Upper lobe of right lung (tissue), 1 donor: Measurements from ENCODE around the gene ABCC6. TPM values are rescaled to one million over a fixed set of nuclear protein-coding genes. Genes with fewer than 3 reads are reported as not detected.

Source experiments
- ATAC-seq: fragments of 200-7000 bp; cut with Tn5 transposase; one replicate; pipeline ENCODE4 v1.9.1; 2020; ENCODE audit warnings: mild to moderate bottlenecking, moderate library complexity
- DNase-seq: peaks from one replicate; pipeline ENCODE4 v3.0.0-alpha.2; 2020
- H3K27ac ChIP-seq: fragments of 200-600 bp; one replicate; pipeline ENCODE4 v1.8.0; 2022
- H3K27me3 ChIP-seq: fragments of 200-600 bp; one replicate; pipeline ENCODE4 v1.8.0; 2022; ENCODE audit warnings: mild to moderate bottlenecking
- H3K36me3 ChIP-seq: fragments of 200-600 bp; one replicate; pipeline ENCODE4 v1.8.0; 2022
- H3K4me1 ChIP-seq: fragments of 200-600 bp; one replicate; pipeline ENCODE4 v1.8.0; 2022
- H3K4me3 ChIP-seq: fragments of 200-600 bp; one replicate; pipeline ENCODE4 v1.8.0; 2022; ENCODE audit warnings: mild to moderate bottlenecking
- H3K9me3 ChIP-seq: fragments of 200-600 bp; one replicate; pipeline ENCODE4 v1.8.0; 2022
- intact Hi-C: fragments of 100-400 bp; cut with DNase I; formaldehyde crosslinking; loops from one replicate; pipeline ENCODE4 v1.11.0; 2022
- total RNA-seq: library from RNA; stranded (reverse); fragmentation: NEBNext Ultra II Directional; extraction: Animal tissue kit (Norgen Biotek cat#: 25700); gene quantifications from one replicate; pipeline ENCODE4 v1.2.1, GENCODE V29; 2021
- TF ChIP-seq, protein P1 (sequence below): fragments of 200-600 bp; IDR thresholded peaks from one replicate; pipeline ENCODE4 v1.8.0; 2022; ENCODE audit warnings: antibody characterized with exemption
- donor health status: DM: no; HTN: yes; CAD: no; lungs with severe emphysema.

ABCC6 gene
- total RNA-seq, 1 donor from 2014 or later = 42.5 TPM

DNA sequence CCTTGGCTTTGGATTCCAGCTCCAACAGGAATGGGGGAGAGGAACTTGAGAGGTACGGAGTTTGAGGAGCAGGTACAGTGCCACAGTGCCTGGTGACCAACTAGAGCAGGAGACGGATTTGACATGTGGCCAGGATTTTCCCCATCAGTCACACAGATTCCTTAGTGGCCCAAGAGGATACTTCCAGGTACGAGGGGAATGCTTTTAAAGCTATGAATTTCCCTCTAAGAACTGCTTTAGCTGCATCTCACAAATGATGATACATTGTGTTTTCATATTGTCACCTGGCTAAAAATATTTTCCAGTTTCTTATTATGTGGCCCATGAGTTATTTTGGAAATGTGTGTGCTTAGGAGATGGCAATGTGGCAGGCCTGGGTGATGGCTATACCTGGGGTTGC, 98.3 kb downstream of the ABCC6 start:
- Histone ChIP-seq H3K4me1 (peaks cover 2% of the 10 kb centered on the region), H3K27ac (no peak overlapping the region), H3K27me3 (no peaks in the 10 kb centered on the region), H3K4me3 (no peak overlapping the region), H3K9me3 (peaks cover 9% of the 10 kb centered on the region), H3K36me3 (peaks cover 37% of the 10 kb centered on the region)
- intact Hi-C loops = no loop called here
- TF ChIP-seq, protein P1, sequence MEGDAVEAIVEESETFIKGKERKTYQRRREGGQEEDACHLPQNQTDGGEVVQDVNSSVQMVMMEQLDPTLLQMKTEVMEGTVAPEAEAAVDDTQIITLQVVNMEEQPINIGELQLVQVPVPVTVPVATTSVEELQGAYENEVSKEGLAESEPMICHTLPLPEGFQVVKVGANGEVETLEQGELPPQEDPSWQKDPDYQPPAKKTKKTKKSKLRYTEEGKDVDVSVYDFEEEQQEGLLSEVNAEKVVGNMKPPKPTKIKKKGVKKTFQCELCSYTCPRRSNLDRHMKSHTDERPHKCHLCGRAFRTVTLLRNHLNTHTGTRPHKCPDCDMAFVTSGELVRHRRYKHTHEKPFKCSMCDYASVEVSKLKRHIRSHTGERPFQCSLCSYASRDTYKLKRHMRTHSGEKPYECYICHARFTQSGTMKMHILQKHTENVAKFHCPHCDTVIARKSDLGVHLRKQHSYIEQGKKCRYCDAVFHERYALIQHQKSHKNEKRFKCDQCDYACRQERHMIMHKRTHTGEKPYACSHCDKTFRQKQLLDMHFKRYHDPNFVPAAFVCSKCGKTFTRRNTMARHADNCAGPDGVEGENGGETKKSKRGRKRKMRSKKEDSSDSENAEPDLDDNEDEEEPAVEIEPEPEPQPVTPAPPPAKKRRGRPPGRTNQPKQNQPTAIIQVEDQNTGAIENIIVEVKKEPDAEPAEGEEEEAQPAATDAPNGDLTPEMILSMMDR = no peak
- no peak for ATAC-seq
- no peak for DNase-seq

DNA sequence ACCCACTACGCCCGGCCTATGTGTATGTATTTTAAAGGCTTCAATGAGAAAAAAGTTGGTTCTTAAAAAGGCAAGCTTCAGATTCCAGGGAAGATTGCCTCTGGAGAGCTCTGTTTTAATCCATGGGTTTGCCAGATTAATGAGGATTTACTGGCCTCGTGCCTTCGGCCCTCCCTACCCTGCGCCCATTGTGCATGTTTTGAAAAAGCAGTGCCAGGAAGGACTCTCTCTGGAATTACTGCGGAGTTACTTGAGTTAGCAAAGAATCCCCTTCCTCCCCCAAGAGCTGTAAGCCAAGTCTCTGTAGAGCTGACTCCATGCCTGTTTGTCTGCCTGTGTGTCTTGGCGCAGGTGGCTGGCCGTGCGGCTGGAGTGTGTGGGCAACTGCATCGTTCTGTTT, 98.9 kb downstream of the ABCC6 start:
- ATAC-seq (no peak), DNase-seq (no peak)
- Histone ChIP-seq H3K36me3 (peaks cover 32% of the 10 kb centered on the region), H3K4me1 (peaks cover 6% of the 10 kb centered on the region), H3K27ac (no peak overlapping the region), H3K4me3 (no peak overlapping the region), H3K27me3 (no peaks in the 10 kb centered on the region), H3K9me3 (peaks cover 9% of the 10 kb centered on the region)
- intact Hi-C loops = no loop called here
- TF ChIP-seq, protein P1 = no peak

DNA sequence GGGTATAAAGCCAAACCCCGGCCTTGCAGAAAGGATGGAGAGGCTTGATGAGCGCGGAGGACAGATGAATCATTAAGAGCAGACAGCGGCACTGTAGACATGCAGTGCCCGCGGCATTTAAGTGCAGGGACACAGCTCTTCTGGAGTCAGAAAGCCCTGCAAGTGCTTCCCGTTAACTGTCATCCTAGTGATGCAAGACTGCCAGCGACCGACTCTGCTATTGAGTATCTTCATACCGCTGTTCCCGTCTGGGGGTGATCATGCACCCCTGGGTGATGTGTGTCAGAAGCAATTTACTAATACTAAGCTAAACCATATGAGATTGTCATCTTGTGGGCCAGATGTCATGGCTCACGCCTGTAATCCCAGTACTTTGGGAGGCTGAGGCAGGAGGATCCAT, 101.0 kb downstream of the ABCC6 start:
- TF ChIP-seq, protein P1 = no peak
- H3K36me3 ChIP-seq = peaks cover 27% of the 10 kb centered on the region

DNA sequence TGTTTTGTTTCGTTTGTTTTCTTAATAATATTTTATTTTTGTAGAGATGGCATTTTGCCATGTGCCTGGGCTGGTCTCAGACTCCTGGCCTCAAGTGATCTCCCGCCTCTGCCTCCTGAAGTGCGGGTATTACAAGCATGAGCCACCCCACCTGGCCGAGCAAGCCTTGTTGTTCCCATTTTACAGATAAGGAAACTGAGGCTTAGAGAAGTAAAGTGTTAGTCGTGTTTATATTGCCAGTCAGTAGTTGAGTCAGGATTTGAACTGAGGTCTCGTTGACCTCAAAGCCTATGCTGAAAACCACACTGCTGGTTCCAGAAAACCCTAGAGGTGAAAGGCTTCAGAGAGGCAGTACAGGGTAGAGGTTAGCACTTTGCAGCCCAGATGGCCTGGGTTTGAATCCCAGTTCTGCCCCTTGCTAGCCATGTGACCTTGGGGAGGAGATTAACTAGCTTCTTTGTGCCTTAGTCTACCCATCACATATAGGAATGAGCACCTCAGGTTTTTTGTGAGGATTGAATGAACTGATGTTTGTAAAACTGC, 102.0 kb downstream of the ABCC6 start:
- ATAC-seq (no peak), DNase-seq (no peak)
- intact Hi-C loops = no loop called here
- no peaks in the 10 kb centered on the region for H3K27me3 ChIP-seq
- TF ChIP-seq, protein P1 = no peak
- peaks cover 38% of the 10 kb centered on the region for H3K36me3 ChIP-seq
- H3K4me1 ChIP-seq = peaks cover 6% of the 10 kb centered on the region
- H3K9me3 ChIP-seq = peaks cover 9% of the 10 kb centered on the region
- H3K27ac ChIP-seq = peak overlapping the region; percentile 17
- no peak overlapping the region for H3K4me3 ChIP-seq

More for the DNA sequence above, 101.0 kb downstream of the ABCC6 start:
- no peaks in the 10 kb centered on the region for H3K27me3 ChIP-seq
- ATAC-seq (no peak), DNase-seq (no peak)
- intact Hi-C loops = no loop called here
- H3K9me3 ChIP-seq = peaks cover 9% of the 10 kb centered on the region
- H3K4me1 ChIP-seq = peaks cover 6% of the 10 kb centered on the region
- H3K4me3 ChIP-seq = no peak overlapping the region
- no peak overlapping the region for H3K27ac ChIP-seq

DNA sequence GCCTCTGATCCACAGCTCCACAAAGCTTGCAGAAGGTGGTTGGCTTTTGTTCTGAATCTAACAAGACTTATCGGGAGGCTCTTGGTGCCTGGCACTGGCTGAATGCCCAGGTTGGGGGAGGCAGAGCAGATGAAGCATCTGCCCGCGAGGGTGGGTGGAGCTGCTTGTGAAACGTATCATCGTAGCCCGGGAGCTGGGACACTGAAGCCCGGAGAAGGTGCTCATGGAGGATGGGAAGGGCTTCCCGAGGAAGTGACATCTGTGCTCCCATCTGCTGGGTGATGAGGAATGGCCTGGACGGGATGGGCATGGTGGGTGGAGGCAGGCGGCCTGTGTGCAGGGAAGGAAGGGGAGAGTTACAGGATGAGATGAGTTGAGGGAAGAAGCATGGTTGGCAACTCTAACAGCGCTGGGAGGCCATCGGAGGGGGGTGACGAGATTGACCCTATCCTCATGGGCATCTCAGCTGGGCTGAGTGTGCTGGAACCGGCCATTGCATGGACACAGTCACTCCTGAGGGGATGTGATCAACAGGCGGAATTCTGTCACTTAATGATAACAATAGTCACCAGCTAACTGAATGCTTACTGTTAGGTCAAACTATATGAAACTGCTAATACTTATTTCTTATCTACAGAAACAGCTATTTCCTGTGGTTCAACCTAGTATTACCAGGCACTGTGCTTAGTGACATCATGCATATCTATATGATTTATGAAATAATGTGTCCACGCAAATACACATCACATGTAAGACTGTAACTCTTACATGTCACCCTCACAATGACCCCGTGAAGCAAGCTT, 102.7 kb downstream of the ABCC6 start:
- peaks cover 9% of the 10 kb centered on the region for H3K9me3 ChIP-seq
- peak; percentile 65 for ATAC-seq
- no peak overlapping the region for H3K4me3 ChIP-seq
- intact Hi-C loops = no loop called here
- no peaks in the 10 kb centered on the region for H3K27me3 ChIP-seq
- H3K36me3 ChIP-seq = peaks cover 44% of the 10 kb centered on the region
- H3K4me1 ChIP-seq = peaks cover 6% of the 10 kb centered on the region
- TF ChIP-seq, protein P1 = no peak
- peak overlapping the region; percentile 30 for H3K27ac ChIP-seq
- DNase-seq = peak; percentile 67
